ENCODE results near the gene LHCGR.

Gene LHCGR

DNA sequence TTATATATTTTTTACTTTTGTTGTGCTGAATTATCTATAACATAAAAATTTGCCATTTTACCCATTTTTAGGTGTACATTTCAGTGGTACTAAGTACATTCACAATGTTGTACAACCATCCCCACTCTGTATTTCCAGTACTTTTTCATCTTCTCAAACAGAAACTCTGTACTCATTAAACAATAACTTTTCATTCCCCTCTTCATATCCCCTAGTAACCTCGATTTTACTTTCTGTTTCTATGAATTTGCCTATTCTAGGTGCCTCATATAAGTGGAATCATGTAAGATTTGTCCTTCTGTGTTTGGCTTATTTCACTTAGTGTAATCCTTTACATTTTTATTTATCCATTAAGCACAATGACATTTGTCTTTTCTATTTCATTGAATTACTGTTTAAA, 86.5 kb downstream of the LHCGR start:
- H3K4me3 ChIP-seq (ENCODE audit: low read depth in 1 of 2, low read length in 1 of 2) = no peak overlapping the region
- no peaks in the 10 kb centered on the region for H3K36me3 ChIP-seq
- no peaks in the 10 kb centered on the region for H3K27me3 ChIP-seq
- H3K27ac ChIP-seq = no peak overlapping the region
- no peaks in the 10 kb centered on the region for H3K4me1 ChIP-seq (ENCODE audit: control insufficient read depth in 1 of 2, insufficient read depth in 1 of 2, low read depth in 1 of 2, low read length in 1 of 2)
- no peak for TF ChIP-seq CTCF (IDR thresholded peaks at IDR 0.05)
- no peaks in the 10 kb centered on the region for H3K9me3 ChIP-seq

DNA sequence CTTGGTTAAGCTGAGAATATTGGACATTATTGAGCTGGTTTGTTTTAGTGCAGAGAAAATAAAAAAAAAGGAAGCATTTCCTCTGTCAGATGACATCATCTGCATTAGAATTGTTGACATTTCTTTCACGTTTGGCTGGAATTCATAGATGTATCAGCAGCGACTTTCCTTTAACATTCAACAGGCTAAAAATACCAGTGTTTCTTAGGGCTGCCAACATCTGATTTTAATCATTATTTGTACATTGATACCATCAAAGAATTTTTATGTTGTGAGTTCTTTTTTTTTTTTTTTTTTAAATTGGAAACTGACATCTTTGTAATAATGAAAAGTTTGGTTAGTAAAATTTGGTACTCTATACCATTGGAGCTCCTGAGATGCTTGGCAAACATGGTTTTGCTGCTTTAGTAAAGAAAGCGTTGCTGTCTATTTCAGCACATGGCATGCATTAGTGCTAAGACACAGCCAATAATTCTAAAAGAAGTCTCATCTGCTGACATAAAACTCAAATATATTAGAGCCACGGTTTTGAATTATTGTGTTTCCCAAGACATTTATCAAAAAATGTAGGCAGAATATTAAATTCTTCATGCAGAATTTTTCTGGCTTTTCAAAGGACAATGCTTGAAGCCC, 104.2 kb downstream of the LHCGR start:
- TF ChIP-seq CTCF (IDR thresholded peaks at IDR 0.05) = no peak
- no peaks in the 10 kb centered on the region for H3K4me1 ChIP-seq (ENCODE audit: control insufficient read depth in 1 of 2, insufficient read depth in 1 of 2, low read depth in 1 of 2, low read length in 1 of 2)
- H3K4me3 ChIP-seq (ENCODE audit: low read depth in 1 of 2, low read length in 1 of 2) = no peak overlapping the region
- H3K36me3 ChIP-seq = no peaks in the 10 kb centered on the region
- H3K27ac ChIP-seq = no peak overlapping the region
- no peaks in the 10 kb centered on the region for H3K27me3 ChIP-seq
- H3K9me3 ChIP-seq = no peaks in the 10 kb centered on the region

DNA sequence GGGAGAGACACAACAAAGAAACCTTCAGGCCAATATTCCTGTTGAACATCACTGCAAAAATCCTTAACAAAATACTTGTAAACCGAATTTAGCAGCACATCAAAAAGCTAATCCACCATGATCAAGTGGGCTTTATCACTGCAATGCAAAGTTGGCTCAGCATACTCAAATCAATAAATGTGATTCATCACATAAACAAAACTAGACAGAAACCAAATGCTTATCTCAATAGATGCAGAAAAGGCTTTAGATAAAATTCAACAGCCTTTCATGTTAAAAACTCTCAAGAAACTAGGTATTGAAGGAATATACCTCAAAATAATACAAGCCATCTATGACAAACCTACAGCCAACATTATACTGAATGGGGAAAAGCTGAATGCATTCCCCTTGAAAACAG, 117.3 kb downstream of the LHCGR start:
- no peaks in the 10 kb centered on the region for H3K4me1 ChIP-seq (ENCODE audit: control insufficient read depth in 1 of 2, insufficient read depth in 1 of 2, low read depth in 1 of 2, low read length in 1 of 2)

More for the DNA sequence above, 117.3 kb downstream of the LHCGR start:
- TF ChIP-seq CTCF (IDR thresholded peaks at IDR 0.05) = no peak
- no peak overlapping the region for H3K4me3 ChIP-seq (ENCODE audit: low read depth in 1 of 2, low read length in 1 of 2)
- H3K27ac ChIP-seq = no peak overlapping the region
- no peaks in the 10 kb centered on the region for H3K36me3 ChIP-seq
- H3K27me3 ChIP-seq = no peaks in the 10 kb centered on the region
- H3K9me3 ChIP-seq = no peaks in the 10 kb centered on the region
